ENCODE measurements around the gene OTULIN. TPM values are rescaled to one million over a fixed set of nuclear protein-coding genes. Genes with fewer than 3 reads are reported as not detected.
A peak's percentile ranks its signal among the peaks of the same experiment; 100 is the strongest.

Gene OTULIN
- total RNA-seq, 1 experiment from 2014 or later: 22.4 TPM

DNA sequence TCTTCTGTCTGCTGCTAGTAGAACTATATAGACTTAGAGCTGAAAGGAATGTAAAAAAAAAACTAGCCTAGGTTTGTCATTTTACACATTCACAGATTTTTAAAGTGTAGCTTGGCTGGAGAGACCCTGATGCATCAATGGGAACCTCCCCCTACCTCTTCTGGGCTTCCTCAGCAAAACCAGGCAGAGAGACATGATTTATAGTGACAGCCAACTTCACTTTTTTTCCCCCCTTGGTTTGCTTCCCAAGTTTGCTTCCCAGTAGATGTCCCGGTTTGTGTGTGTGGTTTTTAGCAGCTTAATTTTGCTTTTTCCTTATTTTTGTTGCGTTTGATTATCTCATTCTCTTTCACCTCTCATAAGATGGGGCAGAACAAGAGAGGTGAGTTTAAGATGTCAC, 1.8 kb downstream of the OTULIN start:
- Histone ChIP-seq H3K9me3 (ENCODE audit: low read length) (no peaks in the 10 kb centered on the region), H3K36me3 (ENCODE audit: low read depth, low read length) (no peaks in the 10 kb centered on the region; the same call in 1 of the 2 replicates), H3K27ac (ENCODE audit: low read length) (no peak overlapping the region), H3K4me1 (ENCODE audit: insufficient read depth, low read length) (peaks cover 45% of the 10 kb centered on the region), H4K20me1 (ENCODE audit: low read length) (peaks cover 17% of the 10 kb centered on the region), H3K9ac (ENCODE audit: low read length) (peak overlapping the region; percentile 70), H3K9me2 (replicated peaks; ENCODE audit: low read length) (no peaks in the 10 kb centered on the region), H3K79me2 (ENCODE audit: low read length) (peaks cover 82% of the 10 kb centered on the region), H3K4me2 (ENCODE audit: low read length) (peak overlapping the region; percentile 91), H3K4me3 (ENCODE audit: low read length) (peak overlapping the region; percentile 73), H2AFZ (ENCODE audit: low read length) (no peak overlapping the region), H3F3A (ENCODE audit: low read length, unreplicated experiment) (no peaks in the 10 kb centered on the region), H3K27me3 (ENCODE audit: low read length) (no peaks in the 10 kb centered on the region)
- ATAC-seq (no peak), DNase-seq (no peak)
- intact Hi-C loops (cut with micrococcal nuclease): no loop called here
- no TSS peak for BruUV-seq (replicated peaks)
- ChIA-PET CTCF (no interaction called here), POLR2A (ENCODE audit: unreplicated experiment) (no interaction called here)
- no peak for TF ChIP-seq EZH2 (IDR thresholded peaks at IDR 0.05; ENCODE audit: low read length, unreplicated experiment)
- TF ChIP-seq EZH2phosphoT487 (IDR thresholded peaks at IDR 0.05; ENCODE audit: borderline replicate concordance, low read length): no peak
- TF ChIP-seq, protein P1, sequence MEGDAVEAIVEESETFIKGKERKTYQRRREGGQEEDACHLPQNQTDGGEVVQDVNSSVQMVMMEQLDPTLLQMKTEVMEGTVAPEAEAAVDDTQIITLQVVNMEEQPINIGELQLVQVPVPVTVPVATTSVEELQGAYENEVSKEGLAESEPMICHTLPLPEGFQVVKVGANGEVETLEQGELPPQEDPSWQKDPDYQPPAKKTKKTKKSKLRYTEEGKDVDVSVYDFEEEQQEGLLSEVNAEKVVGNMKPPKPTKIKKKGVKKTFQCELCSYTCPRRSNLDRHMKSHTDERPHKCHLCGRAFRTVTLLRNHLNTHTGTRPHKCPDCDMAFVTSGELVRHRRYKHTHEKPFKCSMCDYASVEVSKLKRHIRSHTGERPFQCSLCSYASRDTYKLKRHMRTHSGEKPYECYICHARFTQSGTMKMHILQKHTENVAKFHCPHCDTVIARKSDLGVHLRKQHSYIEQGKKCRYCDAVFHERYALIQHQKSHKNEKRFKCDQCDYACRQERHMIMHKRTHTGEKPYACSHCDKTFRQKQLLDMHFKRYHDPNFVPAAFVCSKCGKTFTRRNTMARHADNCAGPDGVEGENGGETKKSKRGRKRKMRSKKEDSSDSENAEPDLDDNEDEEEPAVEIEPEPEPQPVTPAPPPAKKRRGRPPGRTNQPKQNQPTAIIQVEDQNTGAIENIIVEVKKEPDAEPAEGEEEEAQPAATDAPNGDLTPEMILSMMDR (conservative IDR thresholded peaks at IDR 0.05; ENCODE audit: low read depth, low read length): no peak

DNA sequence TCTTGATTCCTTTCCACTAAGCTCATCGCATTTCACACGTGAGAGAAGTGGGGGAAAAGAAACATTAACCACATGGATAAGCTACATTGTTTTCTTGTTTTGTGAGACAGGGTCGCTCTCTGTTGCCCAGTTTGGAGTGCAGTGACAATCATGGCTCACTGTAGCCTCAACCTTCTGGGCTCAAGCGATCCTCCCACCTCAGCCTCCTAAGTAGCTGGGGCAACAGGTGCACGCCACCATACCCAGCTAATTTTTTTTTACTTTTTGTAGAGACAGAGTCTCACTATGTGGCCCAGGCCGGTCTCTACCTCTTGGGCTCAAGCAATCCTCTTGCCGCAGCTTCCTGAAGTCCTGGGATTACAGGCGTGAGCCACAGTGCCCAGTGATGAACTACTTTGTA, 2.8 kb downstream of the OTULIN start:
- no peaks in the 10 kb centered on the region for H3F3A ChIP-seq (ENCODE audit: low read length, unreplicated experiment)
- no peak for TF ChIP-seq EZH2 (IDR thresholded peaks at IDR 0.05; ENCODE audit: low read length, unreplicated experiment)
- TF ChIP-seq, protein P1 (conservative IDR thresholded peaks at IDR 0.05; ENCODE audit: low read depth, low read length): no peak
- no peak for TF ChIP-seq EZH2phosphoT487 (IDR thresholded peaks at IDR 0.05; ENCODE audit: borderline replicate concordance, low read length)
- no TSS peak for BruUV-seq (replicated peaks)
- DNase-seq (no peak), ATAC-seq (no peak)
- no peaks in the 10 kb centered on the region for H3K9me3 ChIP-seq (ENCODE audit: low read length)
- H3K4me1 ChIP-seq (ENCODE audit: insufficient read depth, low read length): peaks cover 51% of the 10 kb centered on the region
- intact Hi-C loops (cut with micrococcal nuclease): no loop called here
- H3K4me2 ChIP-seq (ENCODE audit: low read length): peak overlapping the region; percentile 91
- CTCF ChIA-PET: no interaction called here
- POLR2A ChIA-PET (ENCODE audit: unreplicated experiment): interaction anchor here (0.6 kb wide), 1 partner anchor 26 kb away, joined by 3 read pairs; no protein-coding TSS in a partner anchor
- H2AFZ ChIP-seq (ENCODE audit: low read length): no peak overlapping the region
- H3K27me3 ChIP-seq (ENCODE audit: low read length): no peaks in the 10 kb centered on the region
- no peak overlapping the region for H3K27ac ChIP-seq (ENCODE audit: low read length)
- no peaks in the 10 kb centered on the region for H3K9me2 ChIP-seq (replicated peaks; ENCODE audit: low read length)
- no peak overlapping the region for H3K9ac ChIP-seq (ENCODE audit: low read length)
- peaks cover 91% of the 10 kb centered on the region for H3K79me2 ChIP-seq (ENCODE audit: low read length)
- H4K20me1 ChIP-seq (ENCODE audit: low read length): peaks cover 21% of the 10 kb centered on the region
- H3K36me3 ChIP-seq (ENCODE audit: low read depth, low read length): no peaks in the 10 kb centered on the region; the same call in 1 of the 2 replicates
- no peak overlapping the region for H3K4me3 ChIP-seq (ENCODE audit: low read length)

DNA sequence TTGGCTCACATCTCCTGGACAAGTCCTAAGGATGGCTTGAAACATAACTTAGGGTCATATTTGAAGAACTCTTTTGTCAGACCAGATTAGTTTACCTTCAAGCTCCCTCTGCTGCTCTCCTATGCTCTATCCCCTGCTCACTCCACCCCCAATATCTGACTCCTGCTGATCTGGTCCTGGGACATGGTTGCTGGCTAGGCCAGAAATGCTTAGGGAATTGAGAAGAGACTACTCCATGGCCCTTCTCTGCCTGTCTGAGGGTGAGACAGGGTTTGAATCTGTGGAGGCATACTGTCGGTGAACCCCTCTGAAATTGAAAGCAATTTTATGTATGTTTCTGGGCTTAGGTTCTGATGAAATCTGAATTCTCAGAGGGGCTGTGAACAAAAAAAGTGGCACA, 3.3 kb downstream of the OTULIN start:
- H3K79me2 ChIP-seq (ENCODE audit: low read length): peaks cover 92% of the 10 kb centered on the region
- intact Hi-C loops (cut with micrococcal nuclease): no loop called here
- peaks cover 51% of the 10 kb centered on the region for H3K4me1 ChIP-seq (ENCODE audit: insufficient read depth, low read length)
- H3K27ac ChIP-seq (ENCODE audit: low read length): no peak overlapping the region
- no peak overlapping the region for H3K4me3 ChIP-seq (ENCODE audit: low read length)
- peak overlapping the region; percentile 5; the same call in 1 of the 2 replicates for H3K4me2 ChIP-seq (ENCODE audit: low read length)
- TF ChIP-seq EZH2phosphoT487 (IDR thresholded peaks at IDR 0.05; ENCODE audit: borderline replicate concordance, low read length) (no peak), EZH2 (IDR thresholded peaks at IDR 0.05; ENCODE audit: low read length, unreplicated experiment) (no peak)
- TF ChIP-seq, protein P1 (conservative IDR thresholded peaks at IDR 0.05; ENCODE audit: low read depth, low read length): no peak
- DNase-seq (no peak), ATAC-seq (no peak)
- H3K27me3 ChIP-seq (ENCODE audit: low read length): no peaks in the 10 kb centered on the region
- no peaks in the 10 kb centered on the region; the same call in 1 of the 2 replicates for H3K36me3 ChIP-seq (ENCODE audit: low read depth, low read length)
- no TSS peak for BruUV-seq (replicated peaks)
- ChIA-PET CTCF (no interaction called here), POLR2A (ENCODE audit: unreplicated experiment) (no interaction called here)
- H3F3A ChIP-seq (ENCODE audit: low read length, unreplicated experiment): no peaks in the 10 kb centered on the region
- peaks cover 21% of the 10 kb centered on the region for H4K20me1 ChIP-seq (ENCODE audit: low read length)
- H3K9ac ChIP-seq (ENCODE audit: low read length): no peak overlapping the region
- H2AFZ ChIP-seq (ENCODE audit: low read length): no peak overlapping the region
- H3K9me2 ChIP-seq (replicated peaks; ENCODE audit: low read length): no peaks in the 10 kb centered on the region
- H3K9me3 ChIP-seq (ENCODE audit: low read length): no peaks in the 10 kb centered on the region
